Measurements from ENCODE around the gene UBE2O. TPM values are rescaled to one million over a fixed set of nuclear protein-coding genes. Genes with fewer than 3 reads are reported as not detected.
"Not testable (repeated sequence)": the region's sequence is repeated elsewhere in the genome, so short reads cannot be mapped to it uniquely, and the experiment has no call there.

The UBE2O gene
- total RNA-seq, 1 donor from 2014 or later: 19.3 TPM

GRCh38 chr17:76350463-76350862, 102.5 kb downstream of the UBE2O start:
- H3K36me3 ChIP-seq: peaks cover 25% of the 10 kb centered on the region
- intact Hi-C loops (cut with DNase I): no loop called here
- no peak for TF ChIP-seq CTCF (IDR thresholded peaks at IDR 0.05)
- no peak overlapping the region for H3K4me3 ChIP-seq
- no peak for ATAC-seq
- DNase-seq: no peak
- H3K27me3 ChIP-seq: no peaks in the 10 kb centered on the region
- no peaks in the 10 kb centered on the region for H3K9me3 ChIP-seq
- no peak overlapping the region for H3K27ac ChIP-seq
- H3K4me1 ChIP-seq: peaks cover 13% of the 10 kb centered on the region

GRCh38 chr17:76346936-76347335, 106.0 kb downstream of the UBE2O start:
- ATAC-seq; H3K4me3 ChIP-seq; DNase-seq; H3K9me3 ChIP-seq; H3K4me1 ChIP-seq; H3K27ac ChIP-seq; H3K27me3 ChIP-seq; intact Hi-C loops (cut with DNase I): not testable (repeated sequence)
- peaks cover 49% of the 10 kb centered on the region for H3K36me3 ChIP-seq

- intact Hi-C loops (cut with DNase I): no loop called here
- Histone ChIP-seq H3K4me3 (no peak overlapping the region), H3K36me3 (peaks cover 49% of the 10 kb centered on the region), H3K27ac (no peak overlapping the region), H3K9me3 (no peaks in the 10 kb centered on the region), H3K4me1 (no peaks in the 10 kb centered on the region), H3K27me3 (no peaks in the 10 kb centered on the region)
- DNase-seq (no peak), ATAC-seq (no peak)
- TF ChIP-seq CTCF (IDR thresholded peaks at IDR 0.05): no peak
Measured at GRCh38 chr17:76345377-76345974, 107.5 kb downstream of the UBE2O start.

GRCh38 chr17:76343106-76343505, 109.8 kb downstream of the UBE2O start:
- no peaks in the 10 kb centered on the region for H3K27me3 ChIP-seq
- no peak for TF ChIP-seq CTCF (IDR thresholded peaks at IDR 0.05)
- intact Hi-C loops (cut with DNase I): no loop called here
- DNase-seq (no peak), ATAC-seq (no peak)
- peaks cover 45% of the 10 kb centered on the region for H3K36me3 ChIP-seq
- H3K4me1 ChIP-seq: no peaks in the 10 kb centered on the region
- no peak overlapping the region for H3K4me3 ChIP-seq
- no peak overlapping the region for H3K27ac ChIP-seq
- no peaks in the 10 kb centered on the region for H3K9me3 ChIP-seq

GRCh38 chr17:76341301-76341700, 111.7 kb downstream of the UBE2O start:
- TF ChIP-seq CTCF (IDR thresholded peaks at IDR 0.05): no peak
- Histone ChIP-seq H3K9me3 (no peaks in the 10 kb centered on the region), H3K27me3 (no peaks in the 10 kb centered on the region), H3K4me1 (no peaks in the 10 kb centered on the region), H3K4me3 (no peak overlapping the region), H3K36me3 (peaks cover 32% of the 10 kb centered on the region), H3K27ac (no peak overlapping the region)
- intact Hi-C loops (cut with DNase I): no loop called here
- DNase-seq: no peak
- no peak for ATAC-seq

Other genes starting within 250 kb of the UBE2O start
- 3.8 TPM for gene RNF157, start 212.7 kb downstream of the UBE2O start, total RNA-seq
- 56.7 TPM for gene UBALD2, start 187.8 kb downstream of the UBE2O start, total RNA-seq
- 3.4 TPM for gene QRICH2, start 144.9 kb downstream of the UBE2O start, total RNA-seq
- gene PRPSAP1, start 99.2 kb downstream of the UBE2O start, total RNA-seq: 60.2 TPM
- 8.5 TPM for gene SPHK1, start 68.5 kb downstream of the UBE2O start, total RNA-seq
- not detected for gene AANAT, start 14.5 kb upstream of the UBE2O start, total RNA-seq
- gene RHBDF2, start 48.3 kb upstream of the UBE2O start, total RNA-seq: 46.4 TPM
- 34.3 TPM for gene CYGB, start 84.6 kb upstream of the UBE2O start, total RNA-seq
- gene PRCD, start 86.9 kb upstream of the UBE2O start, total RNA-seq: 7.7 TPM
- gene ST6GALNAC2, start 132.7 kb upstream of the UBE2O start, total RNA-seq: 24.5 TPM
- gene ST6GALNAC1, start 190.6 kb upstream of the UBE2O start, total RNA-seq: 14.1 TPM